ENCODE results near the gene PSAP.

The PSAP gene

DNA sequence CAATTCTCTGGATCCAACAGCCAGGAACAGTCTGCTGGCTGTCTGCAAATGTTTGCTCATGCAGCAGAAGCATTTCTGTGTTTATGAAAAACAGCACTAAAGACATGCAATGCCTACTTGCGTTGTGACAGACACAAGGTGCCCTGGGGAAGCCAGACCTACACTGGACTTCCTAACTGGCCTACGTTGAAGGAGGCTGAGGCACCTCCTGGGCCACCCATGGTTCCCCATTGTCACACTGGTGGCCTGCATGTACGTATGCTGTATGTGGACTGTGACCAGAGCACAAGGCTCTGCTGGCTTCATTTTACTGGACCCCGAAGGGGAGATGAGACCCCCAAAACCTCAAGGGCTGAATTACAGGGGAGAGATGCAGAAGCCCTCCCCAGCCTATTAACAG, 27.7 kb downstream of the PSAP start:
- Histone ChIP-seq H3K9me3 (ENCODE audit: control insufficient read depth, low read length) (no peaks in the 10 kb centered on the region), H3K36me3 (ENCODE audit: control insufficient read depth, insufficient read depth, low read length) (peaks cover 91% of the 10 kb centered on the region), H3K4me1 (ENCODE audit: control insufficient read depth, insufficient read depth, low read length, poor library complexity, severe bottlenecking) (no peaks in the 10 kb centered on the region), H3K4me3 (ENCODE audit: extremely low read depth, insufficient read depth, low read length, poor library complexity, severe bottlenecking) (no peak overlapping the region), H3K27ac (ENCODE audit: low read depth, low read length, severe bottlenecking) (no peak overlapping the region)
- 89 to 93% methylated on average over 4 of the region's 4 CpGs for WGBS, 2 experiments (ENCODE audit: insufficient coverage in 2 of 2)

DNA sequence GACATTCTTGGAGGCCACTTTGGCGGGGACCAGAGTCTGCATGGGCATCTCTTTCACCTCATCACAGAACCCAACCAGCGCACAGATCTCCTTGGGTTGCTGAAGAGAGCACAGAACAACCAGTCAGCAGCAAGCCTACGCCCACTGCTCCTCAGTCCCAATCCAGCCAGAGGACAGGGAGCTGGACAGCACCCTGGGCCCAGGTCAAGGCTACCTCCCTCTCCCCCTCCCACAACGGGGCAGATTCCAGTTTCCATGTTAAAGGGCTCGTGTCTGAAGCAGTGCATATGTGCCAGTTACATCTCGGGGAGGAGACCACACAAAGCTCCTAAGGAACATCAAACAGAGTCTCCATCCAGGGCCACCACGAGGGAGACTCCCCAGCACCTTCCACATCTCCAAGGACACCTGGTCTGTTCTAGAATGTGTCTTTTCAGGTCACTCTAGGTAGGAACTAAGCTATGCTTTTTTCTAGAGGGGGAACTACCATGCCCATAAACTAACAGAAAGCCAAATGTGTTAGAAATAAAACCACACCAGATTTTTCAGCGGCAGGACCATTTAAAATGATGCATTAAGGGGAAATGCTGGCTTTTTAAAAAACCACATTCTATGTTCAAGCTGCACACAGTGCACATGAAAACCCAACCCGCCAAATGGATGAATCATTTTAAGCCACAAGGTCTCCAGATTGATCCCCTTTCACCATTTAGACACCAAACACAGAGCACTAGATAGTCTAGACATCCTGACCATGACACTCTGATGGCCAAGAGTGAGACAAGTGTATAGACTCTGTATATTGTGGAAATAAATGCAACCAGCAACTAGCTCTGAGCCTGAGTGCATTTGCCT, 28.9 kb downstream of the PSAP start:
- Histone ChIP-seq H3K9me3 (ENCODE audit: control insufficient read depth, low read length) (no peaks in the 10 kb centered on the region), H3K27ac (ENCODE audit: low read depth, low read length, severe bottlenecking) (no peak overlapping the region), H3K4me3 (ENCODE audit: extremely low read depth, insufficient read depth, low read length, poor library complexity, severe bottlenecking) (no peak overlapping the region), H3K4me1 (ENCODE audit: control insufficient read depth, insufficient read depth, low read length, poor library complexity, severe bottlenecking) (no peaks in the 10 kb centered on the region), H3K36me3 (ENCODE audit: control insufficient read depth, insufficient read depth, low read length) (peaks cover 94% of the 10 kb centered on the region)
- WGBS, 2 experiments (ENCODE audit: insufficient coverage in 2 of 2), result 90 to 94% methylated on average over 7 of the region's 9 CpGs

GRCh38 chr10:71820966-71821365, 30.1 kb downstream of the PSAP start:
- H3K4me3 ChIP-seq (ENCODE audit: extremely low read depth, insufficient read depth, low read length, poor library complexity, severe bottlenecking), result no peak overlapping the region
- H3K27ac ChIP-seq (ENCODE audit: low read depth, low read length, severe bottlenecking), result no peak overlapping the region
- no peaks in the 10 kb centered on the region for H3K4me1 ChIP-seq (ENCODE audit: control insufficient read depth, insufficient read depth, low read length, poor library complexity, severe bottlenecking)
- peaks cover 95% of the 10 kb centered on the region for H3K36me3 ChIP-seq (ENCODE audit: control insufficient read depth, insufficient read depth, low read length)
- H3K9me3 ChIP-seq (ENCODE audit: control insufficient read depth, low read length), result no peaks in the 10 kb centered on the region
- WGBS, 2 experiments (ENCODE audit: insufficient coverage in 2 of 2), result 96 to 100% methylated on average over 5 to 7 of the region's 8 CpGs

GRCh38 chr10:71819985-71820384, 31.1 kb downstream of the PSAP start:
- peaks cover 92% of the 10 kb centered on the region for H3K36me3 ChIP-seq (ENCODE audit: control insufficient read depth, insufficient read depth, low read length)
- H3K27ac ChIP-seq (ENCODE audit: low read depth, low read length, severe bottlenecking), result no peak overlapping the region
- no peaks in the 10 kb centered on the region for H3K9me3 ChIP-seq (ENCODE audit: control insufficient read depth, low read length)
- whole genome bisulfite sequencing, 2 experiments (ENCODE audit: insufficient coverage in 2 of 2), result 95 to 98% methylated on average over 4 to 5 of the region's 6 CpGs
- H3K4me1 ChIP-seq (ENCODE audit: control insufficient read depth, insufficient read depth, low read length, poor library complexity, severe bottlenecking), result no peaks in the 10 kb centered on the region
- H3K4me3 ChIP-seq (ENCODE audit: extremely low read depth, insufficient read depth, low read length, poor library complexity, severe bottlenecking), result no peak overlapping the region

GRCh38 chr10:71819441-71819861, 31.6 kb downstream of the PSAP start:
- no peak overlapping the region for H3K27ac ChIP-seq (ENCODE audit: low read depth, low read length, severe bottlenecking)
- peaks cover 91% of the 10 kb centered on the region for H3K36me3 ChIP-seq (ENCODE audit: control insufficient read depth, insufficient read depth, low read length)
- H3K4me1 ChIP-seq (ENCODE audit: control insufficient read depth, insufficient read depth, low read length, poor library complexity, severe bottlenecking), result no peaks in the 10 kb centered on the region
- H3K4me3 ChIP-seq (ENCODE audit: extremely low read depth, insufficient read depth, low read length, poor library complexity, severe bottlenecking), result no peak overlapping the region
- no peaks in the 10 kb centered on the region for H3K9me3 ChIP-seq (ENCODE audit: control insufficient read depth, low read length)
- 86 to 94% methylated on average over 18 of the region's 18 CpGs for WGBS, 2 experiments (ENCODE audit: insufficient coverage in 2 of 2)

DNA sequence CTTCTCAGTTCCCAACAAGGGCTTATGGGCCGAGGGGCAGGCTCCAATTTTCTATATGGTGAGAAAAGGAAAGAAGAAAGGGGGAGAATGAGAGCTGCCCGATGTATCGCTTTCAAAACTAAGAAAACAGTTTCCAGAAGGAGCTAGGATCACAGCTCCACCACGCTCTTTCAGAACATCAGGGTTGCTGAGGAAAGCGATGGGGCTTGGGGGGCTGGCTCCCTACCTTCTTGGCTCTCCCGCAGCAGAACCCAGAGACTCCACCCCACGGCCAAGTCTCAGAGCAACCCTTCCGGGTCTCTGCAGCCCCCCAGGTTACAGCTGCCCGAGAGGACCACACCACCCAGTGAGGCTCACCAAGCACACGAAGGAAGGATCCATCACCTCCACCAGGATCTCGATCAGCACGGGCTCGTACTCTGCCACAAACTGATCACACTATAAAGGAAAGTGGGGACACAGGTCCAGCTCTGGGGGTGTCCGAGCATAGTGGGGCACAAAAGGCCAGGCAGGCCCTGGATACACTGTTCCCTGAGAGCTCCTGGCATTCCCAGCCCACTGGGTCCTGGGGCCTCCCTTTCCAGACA, 32.3 kb downstream of the PSAP start:
- no peaks in the 10 kb centered on the region for H3K4me1 ChIP-seq (ENCODE audit: control insufficient read depth, insufficient read depth, low read length, poor library complexity, severe bottlenecking)
- no peak overlapping the region for H3K4me3 ChIP-seq (ENCODE audit: extremely low read depth, insufficient read depth, low read length, poor library complexity, severe bottlenecking)
- no peak overlapping the region for H3K27ac ChIP-seq (ENCODE audit: low read depth, low read length, severe bottlenecking)
- no peaks in the 10 kb centered on the region for H3K9me3 ChIP-seq (ENCODE audit: control insufficient read depth, low read length)
- WGBS, 2 experiments (ENCODE audit: insufficient coverage in 2 of 2), result 94 to 97% methylated on average over 9 to 11 of the region's 14 CpGs
- H3K36me3 ChIP-seq (ENCODE audit: control insufficient read depth, insufficient read depth, low read length), result peaks cover 85% of the 10 kb centered on the region

GRCh38 chr10:71817831-71818655, 33.0 kb downstream of the PSAP start:
- Histone ChIP-seq H3K36me3 (ENCODE audit: control insufficient read depth, insufficient read depth, low read length) (peaks cover 81% of the 10 kb centered on the region), H3K9me3 (ENCODE audit: control insufficient read depth, low read length) (no peaks in the 10 kb centered on the region)
- WGBS, 2 experiments (ENCODE audit: insufficient coverage in 2 of 2), result 95% methylated on average over 6 to 8 of the region's 9 CpGs

DNA sequence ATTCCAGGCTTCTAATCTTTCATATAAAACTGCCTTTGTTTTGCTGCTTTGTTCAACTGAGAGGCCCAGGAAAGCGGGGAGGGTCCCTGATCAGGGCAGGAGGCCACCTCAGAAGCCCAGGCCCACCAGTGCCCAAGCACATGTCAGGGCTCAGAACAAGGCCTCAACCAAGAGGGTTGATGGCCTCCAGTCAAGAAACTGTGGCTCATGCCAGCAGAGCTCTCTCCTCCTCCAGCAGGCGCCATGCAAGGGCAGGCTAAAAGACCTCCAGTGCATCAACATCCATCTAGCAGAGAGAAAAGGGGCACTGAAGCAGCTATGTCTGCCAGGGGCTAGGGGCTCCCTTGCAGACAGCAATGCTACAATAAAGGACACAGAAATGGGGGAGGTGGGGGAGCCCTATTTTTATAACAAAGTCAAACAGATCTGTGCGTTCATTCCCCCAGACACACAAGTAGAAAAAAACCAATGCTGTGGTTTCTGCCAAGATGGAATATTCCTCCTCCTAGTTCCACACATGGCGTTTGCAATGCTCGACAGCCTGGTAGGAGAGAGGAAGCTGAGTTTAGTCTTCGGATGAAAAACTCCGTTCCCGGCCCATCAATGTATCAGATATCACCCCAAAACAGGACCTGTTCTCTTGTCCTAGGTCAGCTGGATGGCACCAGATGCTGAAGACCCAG, 34.0 kb downstream of the PSAP start:
- no peak overlapping the region for H3K4me3 ChIP-seq (ENCODE audit: extremely low read depth, insufficient read depth, low read length, poor library complexity, severe bottlenecking)
- peaks cover 73% of the 10 kb centered on the region for H3K36me3 ChIP-seq (ENCODE audit: control insufficient read depth, insufficient read depth, low read length)
- no peaks in the 10 kb centered on the region for H3K4me1 ChIP-seq (ENCODE audit: control insufficient read depth, insufficient read depth, low read length, poor library complexity, severe bottlenecking)
- H3K9me3 ChIP-seq (ENCODE audit: control insufficient read depth, low read length), result no peaks in the 10 kb centered on the region
- no peak overlapping the region for H3K27ac ChIP-seq (ENCODE audit: low read depth, low read length, severe bottlenecking)
- WGBS, 2 experiments (ENCODE audit: insufficient coverage in 2 of 2), result 98 to 100% methylated on average over 4 to 7 of the region's 8 CpGs

More at GRCh38 chr10:71817831-71818655, 33.0 kb downstream of the PSAP start:
- Histone ChIP-seq H3K4me3 (ENCODE audit: extremely low read depth, insufficient read depth, low read length, poor library complexity, severe bottlenecking) (no peak overlapping the region), H3K4me1 (ENCODE audit: control insufficient read depth, insufficient read depth, low read length, poor library complexity, severe bottlenecking) (no peaks in the 10 kb centered on the region), H3K27ac (ENCODE audit: low read depth, low read length, severe bottlenecking) (no peak overlapping the region)

DNA sequence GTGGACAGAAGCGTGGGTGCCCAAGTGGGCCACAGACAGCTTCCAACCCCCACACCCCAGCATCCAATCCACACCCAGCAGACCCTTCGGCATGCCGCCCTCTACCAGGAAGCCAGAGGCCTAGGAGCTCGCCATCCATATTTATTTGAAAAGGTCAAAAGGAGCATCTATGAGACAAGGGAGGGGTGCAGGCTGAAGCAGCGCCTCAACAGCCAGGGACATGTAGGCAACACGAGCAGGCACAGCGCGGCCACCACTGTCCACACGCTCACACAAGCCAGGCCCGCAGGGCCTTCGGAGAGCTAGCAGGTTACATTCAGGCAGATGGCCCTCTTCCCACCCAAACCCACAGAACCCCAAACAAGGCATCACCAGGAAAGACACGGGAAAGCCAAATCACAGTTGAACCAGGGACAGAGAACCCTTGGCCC, 34.6 kb downstream of the PSAP start:
- H3K27ac ChIP-seq (ENCODE audit: low read depth, low read length, severe bottlenecking), result no peak overlapping the region
- H3K4me3 ChIP-seq (ENCODE audit: extremely low read depth, insufficient read depth, low read length, poor library complexity, severe bottlenecking), result no peak overlapping the region
- 89 to 91% methylated on average over 6 to 10 of the region's 12 CpGs for WGBS, 2 experiments (ENCODE audit: insufficient coverage in 2 of 2)
- no peaks in the 10 kb centered on the region for H3K4me1 ChIP-seq (ENCODE audit: control insufficient read depth, insufficient read depth, low read length, poor library complexity, severe bottlenecking)
- peaks cover 66% of the 10 kb centered on the region for H3K36me3 ChIP-seq (ENCODE audit: control insufficient read depth, insufficient read depth, low read length)
- H3K9me3 ChIP-seq (ENCODE audit: control insufficient read depth, low read length), result no peaks in the 10 kb centered on the region

GRCh38 chr10:71815515-71816130, 35.4 kb downstream of the PSAP start:
- H3K27ac ChIP-seq (ENCODE audit: low read depth, low read length, severe bottlenecking), result no peak overlapping the region
- WGBS, 2 experiments (ENCODE audit: insufficient coverage in 2 of 2), result 88 to 96% methylated on average over 13 of the region's 15 CpGs
- H3K36me3 ChIP-seq (ENCODE audit: control insufficient read depth, insufficient read depth, low read length), result peaks cover 58% of the 10 kb centered on the region
- H3K9me3 ChIP-seq (ENCODE audit: control insufficient read depth, low read length), result no peaks in the 10 kb centered on the region
- H3K4me3 ChIP-seq (ENCODE audit: extremely low read depth, insufficient read depth, low read length, poor library complexity, severe bottlenecking), result no peak overlapping the region
- no peaks in the 10 kb centered on the region for H3K4me1 ChIP-seq (ENCODE audit: control insufficient read depth, insufficient read depth, low read length, poor library complexity, severe bottlenecking)
